Cardiac muscle cell (in vitro differentiated cells and primary cell): ENCODE measurements around the gene IFI44. TPM values are rescaled to one million over a fixed set of nuclear protein-coding genes. Genes with fewer than 3 reads are reported as not detected.

Source experiments
- DNase-seq, 2 donors: peaks; one replicate each; pipeline versions ENCODE4 v3.0.0 to v3.0.0-alpha.2; 2010 to 2017; ENCODE audit warnings: low read depth in 1 of 2, low spot score in 1 of 2
- H3K27ac ChIP-seq: fragments of 200-600 bp; sonication (generic); 2 replicates; pipeline ENCODE4 v1.5.1; 2016
- H3K27me3 ChIP-seq: fragments of 200-600 bp; sonication (generic); 2 replicates; pipeline ENCODE4 v1.6.0; 2016; ENCODE audit warnings: control low read depth
- H3K36me3 ChIP-seq: fragments of 200-600 bp; sonication (generic); 2 replicates; pipeline ENCODE4 v1.5.1; 2016; ENCODE audit warnings: control low read depth
- H3K4me1 ChIP-seq: fragments of 200-600 bp; sonication (generic); 2 replicates; pipeline ENCODE4 v1.8.1; 2017; ENCODE audit warnings: low read depth, mild to moderate bottlenecking, mixed run types
- H3K4me3 ChIP-seq: fragments of 200-600 bp; sonication (generic); 2 replicates; pipeline ENCODE4 v1.5.1; 2016; ENCODE audit warnings: mild to moderate bottlenecking
- H3K9me3 ChIP-seq: fragments of 200-600 bp; sonication (generic); 2 replicates; pipeline ENCODE4 v1.5.1; 2017; ENCODE audit warnings: low read depth, mild to moderate bottlenecking, control low read depth
- CTCF ChIP-seq: IDR thresholded peaks from 2 replicates; pipeline ENCODE4 v1.5.1; 2012; ENCODE audit warnings: low read depth, mild to moderate bottlenecking, low read length
- polyA plus RNA-seq: library from polyadenylated mRNA; unstranded; fragments of >200 nt; fragmentation: Nextera tagmentation; extraction: Ambion mirVana; gene quantifications from 2 replicates; pipeline ENCODE4 v1.2.1, GENCODE V29; 2016
- total RNA-seq: library from RNA; depleted of rRNA; stranded (reverse); fragments of >200 nt; gene quantifications from 2 replicates; pipeline ENCODE4 v1.2.3, GENCODE V29; 2016

Gene IFI44
- total and polyA plus RNA-seq, 2 experiments from 2014 or later: not detected

- H3K4me1 ChIP-seq: no peaks in the 10 kb centered on the region
- no peaks in the 10 kb centered on the region for H3K27me3 ChIP-seq
- no peak for TF ChIP-seq CTCF
- no peak overlapping the region for H3K27ac ChIP-seq
- no peak for DNase-seq
- no peaks in the 10 kb centered on the region for H3K9me3 ChIP-seq
- no peaks in the 10 kb centered on the region for H3K36me3 ChIP-seq
- no peak overlapping the region for H3K4me3 ChIP-seq
Observed at GRCh38 chr1:78664763-78665162, 15.1 kb downstream of the IFI44 start.

GRCh38 chr1:78665809-78666208 is 16.2 kb downstream of the IFI44 start:
- no peak overlapping the region for H3K27ac ChIP-seq
- TF ChIP-seq CTCF: no peak
- H3K36me3 ChIP-seq: no peaks in the 10 kb centered on the region
- no peak overlapping the region for H3K4me3 ChIP-seq
- DNase-seq: no peak
- H3K27me3 ChIP-seq: no peaks in the 10 kb centered on the region
- H3K9me3 ChIP-seq: no peaks in the 10 kb centered on the region
- no peaks in the 10 kb centered on the region for H3K4me1 ChIP-seq

GRCh38 chr1:78667939-78668338 is 18.3 kb downstream of the IFI44 start:
- no peak overlapping the region for H3K27ac ChIP-seq
- no peaks in the 10 kb centered on the region for H3K36me3 ChIP-seq
- no peak for DNase-seq
- H3K4me1 ChIP-seq: no peaks in the 10 kb centered on the region
- no peaks in the 10 kb centered on the region for H3K27me3 ChIP-seq
- H3K4me3 ChIP-seq: no peak overlapping the region
- H3K9me3 ChIP-seq: no peaks in the 10 kb centered on the region
- no peak for TF ChIP-seq CTCF

GRCh38 chr1:78668427-78668826 is 18.8 kb downstream of the IFI44 start:
- H3K36me3 ChIP-seq: no peaks in the 10 kb centered on the region
- no peaks in the 10 kb centered on the region for H3K4me1 ChIP-seq
- no peak for DNase-seq
- no peak for TF ChIP-seq CTCF
- no peak overlapping the region for H3K27ac ChIP-seq
- no peaks in the 10 kb centered on the region for H3K9me3 ChIP-seq
- no peak overlapping the region for H3K4me3 ChIP-seq
- H3K27me3 ChIP-seq: no peaks in the 10 kb centered on the region

- Histone ChIP-seq H3K27ac (no peak overlapping the region), H3K27me3 (no peaks in the 10 kb centered on the region), H3K4me1 (no peaks in the 10 kb centered on the region), H3K36me3 (no peaks in the 10 kb centered on the region), H3K9me3 (no peaks in the 10 kb centered on the region), H3K4me3 (no peak overlapping the region)
- DNase-seq: no peak
- no peak for TF ChIP-seq CTCF
Observed at GRCh38 chr1:78672428-78672827, 22.8 kb downstream of the IFI44 start.

- H3K4me1 ChIP-seq: no peaks in the 10 kb centered on the region
- H3K9me3 ChIP-seq: no peaks in the 10 kb centered on the region
- no peaks in the 10 kb centered on the region for H3K36me3 ChIP-seq
- no peak overlapping the region for H3K27ac ChIP-seq
- DNase-seq: peak in 1 of 2 donors; percentile 36
- TF ChIP-seq CTCF: no peak
- no peaks in the 10 kb centered on the region for H3K27me3 ChIP-seq
- no peak overlapping the region for H3K4me3 ChIP-seq
Observed at GRCh38 chr1:78673120-78673519, 23.5 kb downstream of the IFI44 start.
